Erythroblast (primary cell): ENCODE results near the gene SEMA3F.

Experiments used
- GATA1 ChIP-seq: IDR thresholded peaks from 2 replicates; pipeline ENCODE4 v1.6.1; 2011; ENCODE audit warnings: low read depth, mild to moderate bottlenecking, control low read depth, low read length, moderate library complexity
- POLR2A ChIP-seq: IDR thresholded peaks from 2 replicates; pipeline ENCODE4 v1.6.1; 2011; ENCODE audit warnings: mild to moderate bottlenecking, low read length

- TF ChIP-seq POLR2A (peak; percentile 78), GATA1 (no peak)
Measured at GRCh38 chr3:50235716-50236483, 80.8 kb downstream of the SEMA3F start, which contains the start of gene GNAI2.
